Endothelial cell of umbilical vein (primary cell): ENCODE data around the gene BID.

ENCODE experiments used
- CTCF ChIP-seq, 2 donors: IDR thresholded peaks; 1 replicate in 1 of 2; 2 replicates in 1 of 2; pipeline ENCODE4 v1.5.1; 2011; ENCODE audit warnings: low read length in 2 of 2, mild to moderate bottlenecking in 2 of 2, moderate library complexity in 2 of 2, control low read depth in 1 of 2, inconsistent platforms in 1 of 2, low read depth in 1 of 2; ENCODE audit not compliant: insufficient read depth in 1 of 2; ENCODE audit errors: extremely low read depth in 1 of 2
- EZH2 ChIP-seq: IDR thresholded peaks from 2 replicates; pipeline ENCODE4 v1.6.1; 2012; ENCODE audit warnings: borderline replicate concordance, low read depth, mild to moderate bottlenecking, moderate library complexity, low read length, inconsistent platforms; ENCODE audit not compliant: severe bottlenecking
- FOS ChIP-seq: IDR thresholded peaks from 2 replicates; pipeline ENCODE4 v1.6.1; 2011; ENCODE audit warnings: mild to moderate bottlenecking, low read length, moderate library complexity, borderline replicate concordance; ENCODE audit not compliant: insufficient read depth
- GATA2 ChIP-seq: IDR thresholded peaks from 2 replicates; pipeline ENCODE4 v1.7.0; 2011; ENCODE audit warnings: low read depth, mild to moderate bottlenecking, moderate library complexity, mixed read lengths, low read length; ENCODE audit not compliant: insufficient read length, insufficient read depth
- MYC ChIP-seq: IDR thresholded peaks from one replicate; pipeline ENCODE4 v1.6.1; 2011; ENCODE audit warnings: mild to moderate bottlenecking, low read depth, low read length
- POLR2A ChIP-seq: IDR thresholded peaks from 2 replicates; pipeline ENCODE4 v1.6.1; 2012; ENCODE audit warnings: low read depth, mild to moderate bottlenecking, control low read depth, low read length
- TF ChIP-seq, protein P1 (sequence below): IDR thresholded peaks from 2 replicates; pipeline ENCODE4 v1.6.1; 2011; ENCODE audit not compliant: insufficient read depth, insufficient read length

DNA sequence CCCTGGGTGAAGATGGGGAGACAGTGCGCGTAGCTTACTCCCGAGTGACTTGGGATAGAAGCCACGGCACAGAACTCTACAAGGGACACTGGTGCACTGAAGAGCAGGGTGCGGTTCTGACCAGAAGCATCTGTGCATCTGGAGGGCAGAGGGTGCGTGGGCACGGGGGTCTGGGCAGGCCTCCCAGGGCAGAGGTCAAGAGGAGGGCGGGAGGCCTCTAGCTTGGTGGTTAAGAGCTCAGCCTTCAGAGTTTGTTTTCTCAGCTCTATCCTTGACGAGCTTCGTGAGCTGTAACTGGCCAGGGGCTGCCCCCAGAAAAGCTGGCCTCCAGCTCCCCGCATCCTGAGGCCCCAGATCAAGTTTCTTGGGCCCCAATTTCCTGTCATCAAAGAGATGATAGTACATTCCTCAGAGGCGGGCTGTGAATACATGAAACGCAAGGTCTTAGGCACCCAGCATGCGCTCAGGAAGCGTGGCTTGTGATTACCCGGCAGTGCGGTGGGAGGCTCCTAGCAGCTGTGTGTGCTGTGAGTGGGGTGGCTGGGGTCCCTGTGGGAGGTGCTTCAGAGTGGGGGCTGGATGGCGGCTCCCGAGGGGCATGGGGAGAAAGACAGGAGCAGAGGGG, 6.0 kb upstream of the BID start:
- no peak for TF ChIP-seq FOS
- no peak for TF ChIP-seq CTCF (IDR thresholded peaks at IDR 0.05; ENCODE audit: extremely low read depth in 1 of 2, insufficient read depth in 1 of 2, low read depth in 1 of 2, low read length in 2 of 2)
- no peak for TF ChIP-seq POLR2A
- TF ChIP-seq EZH2 = no peak
- no peak for TF ChIP-seq MYC
- TF ChIP-seq GATA2 = no peak
- TF ChIP-seq, protein P1, sequence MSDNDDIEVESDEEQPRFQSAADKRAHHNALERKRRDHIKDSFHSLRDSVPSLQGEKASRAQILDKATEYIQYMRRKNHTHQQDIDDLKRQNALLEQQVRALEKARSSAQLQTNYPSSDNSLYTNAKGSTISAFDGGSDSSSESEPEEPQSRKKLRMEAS = no peak
